Inflammatory macrophage (primary cell): ENCODE measurements around the gene ZNF827.
"Not testable (repeated sequence)": the region's sequence is repeated elsewhere in the genome, so short reads cannot be mapped to it uniquely, and the experiment has no call there.

Experiments
- DNase-seq, 2 donors: peaks; one replicate each; pipeline ENCODE4 v3.0.0-alpha.2; 2020 to 2022

ZNF827 gene

GRCh38 chr4:145865274-145865941 is 73.2 kb downstream of the ZNF827 start:
- no peak for DNase-seq

GRCh38 chr4:145863191-145863590 is 75.4 kb downstream of the ZNF827 start:
- DNase-seq = no peak

- DNase-seq = no peak
Observed at GRCh38 chr4:145861336-145862318, 77.0 kb downstream of the ZNF827 start.

GRCh38 chr4:145860897-145861296 is 77.7 kb downstream of the ZNF827 start:
- no peak for DNase-seq

- DNase-seq = no peak
Observed at GRCh38 chr4:145860446-145860845, 78.2 kb downstream of the ZNF827 start.

GRCh38 chr4:145859926-145860325 is 78.7 kb downstream of the ZNF827 start:
- no peak for DNase-seq

GRCh38 chr4:145859426-145859825 is 79.2 kb downstream of the ZNF827 start:
- DNase-seq = no peak

GRCh38 chr4:145852256-145852839 is 86.3 kb downstream of the ZNF827 start:
- no peak for DNase-seq

- DNase-seq = no peak
Observed at GRCh38 chr4:145851511-145852201, 87.0 kb downstream of the ZNF827 start.

GRCh38 chr4:145847764-145848163 is 90.9 kb downstream of the ZNF827 start:
- no peak for DNase-seq

- no peak for DNase-seq
Observed at GRCh38 chr4:145845118-145845517, 93.5 kb downstream of the ZNF827 start.

- no peak for DNase-seq
Observed at GRCh38 chr4:145843639-145844038, 95.0 kb downstream of the ZNF827 start.

- DNase-seq = peak in 1 of 2 donors; percentile 13
Observed at GRCh38 chr4:145843148-145843547, 95.5 kb downstream of the ZNF827 start.

- DNase-seq = no peak
Observed at GRCh38 chr4:145842224-145842887, 96.3 kb downstream of the ZNF827 start.

GRCh38 chr4:145840801-145841200 is 97.8 kb downstream of the ZNF827 start:
- no peak for DNase-seq

- DNase-seq = peak; percentile 22 to 53
Observed at GRCh38 chr4:145840162-145840768, 98.4 kb downstream of the ZNF827 start.

- DNase-seq = no peak
Observed at GRCh38 chr4:145839151-145839550, 99.5 kb downstream of the ZNF827 start.

- DNase-seq = not testable (repeated sequence)
Observed at GRCh38 chr4:145832384-145832783, 106.2 kb downstream of the ZNF827 start.

GRCh38 chr4:145830699-145831098 is 107.9 kb downstream of the ZNF827 start:
- DNase-seq = peak; percentile 57 to 87

- no peak for DNase-seq
Observed at GRCh38 chr4:145829629-145830395, 108.8 kb downstream of the ZNF827 start.
